Inflammatory macrophage treated with lipopolysaccharide for 4 hours (primary cell): ENCODE measurements around the gene PTPRT.

Experiments
- DNase-seq: peaks from one replicate; pipeline ENCODE4 v3.0.0-alpha.2; 2020

Gene PTPRT

GRCh38 chr20:43016257-43016656 is 173.4 kb downstream of the PTPRT start:
- no peak for DNase-seq

- DNase-seq = no peak
Measured at GRCh38 chr20:43015566-43015965, 174.1 kb downstream of the PTPRT start.

- no peak for DNase-seq
Measured at GRCh38 chr20:43014206-43014605, 175.5 kb downstream of the PTPRT start.

- DNase-seq = no peak
Measured at GRCh38 chr20:43011491-43011890, 178.2 kb downstream of the PTPRT start.

GRCh38 chr20:43009532-43009931 is 180.2 kb downstream of the PTPRT start:
- DNase-seq = no peak

- no peak for DNase-seq
Measured at GRCh38 chr20:43007525-43007924, 182.2 kb downstream of the PTPRT start.

- no peak for DNase-seq
Measured at GRCh38 chr20:43006651-43007375, 182.9 kb downstream of the PTPRT start.

GRCh38 chr20:43003318-43003944 is 186.3 kb downstream of the PTPRT start:
- DNase-seq = no peak

GRCh38 chr20:42996141-42996540 is 193.6 kb downstream of the PTPRT start:
- DNase-seq = no peak

GRCh38 chr20:42988319-42988718 is 201.4 kb downstream of the PTPRT start:
- no peak for DNase-seq

GRCh38 chr20:42987376-42988114 is 202.2 kb downstream of the PTPRT start:
- no peak for DNase-seq

- no peak for DNase-seq
Measured at GRCh38 chr20:42986143-42986773, 203.4 kb downstream of the PTPRT start.

- no peak for DNase-seq
Measured at GRCh38 chr20:42985628-42986027, 204.1 kb downstream of the PTPRT start.

- DNase-seq = no peak
Measured at GRCh38 chr20:42982218-42982617, 207.5 kb downstream of the PTPRT start.

- DNase-seq = no peak
Measured at GRCh38 chr20:42981253-42981652, 208.5 kb downstream of the PTPRT start.

GRCh38 chr20:42979720-42980119 is 210.0 kb downstream of the PTPRT start:
- no peak for DNase-seq

GRCh38 chr20:42978184-42978974 is 211.3 kb downstream of the PTPRT start:
- no peak for DNase-seq

- no peak for DNase-seq
Measured at GRCh38 chr20:42975974-42976373, 213.7 kb downstream of the PTPRT start.

- no peak for DNase-seq
Measured at GRCh38 chr20:42974347-42974746, 215.4 kb downstream of the PTPRT start.

- no peak for DNase-seq
Measured at GRCh38 chr20:42972591-42972990, 217.1 kb downstream of the PTPRT start.

- DNase-seq = no peak
Measured at GRCh38 chr20:42968746-42969145, 221.0 kb downstream of the PTPRT start.

GRCh38 chr20:42963796-42964195 is 225.9 kb downstream of the PTPRT start:
- DNase-seq = no peak

- no peak for DNase-seq
Measured at GRCh38 chr20:42961771-42962170, 227.9 kb downstream of the PTPRT start.
